Type B pancreatic cell (in vitro differentiated cells): ENCODE measurements around the gene SLC22A23. TPM values are rescaled to one million over a fixed set of nuclear protein-coding genes. Genes with fewer than 3 reads are reported as not detected.

ENCODE experiments used
- DNase-seq: peaks from one replicate; pipeline ENCODE4 v3.0.0; 2021; ENCODE audit warnings: mixed read lengths; ENCODE audit not compliant: unreplicated experiment; ENCODE audit errors: extremely low spot score
- H3K27ac Mint-ChIP-seq: 2 replicates; pipeline ENCODE4 v1.8.0; 2021; ENCODE audit warnings: mild to moderate bottlenecking, mixed read lengths
- H3K27me3 Mint-ChIP-seq: 2 replicates; pipeline ENCODE4 v1.8.0; 2021; ENCODE audit warnings: mixed read lengths
- H3K36me3 Mint-ChIP-seq: 2 replicates; pipeline ENCODE4 v1.8.0; 2021; ENCODE audit warnings: mixed read lengths
- H3K4me1 Mint-ChIP-seq: one replicate; pipeline ENCODE4 v1.8.0; 2021; ENCODE audit warnings: mixed read lengths; ENCODE audit not compliant: unreplicated experiment
- H3K4me3 Mint-ChIP-seq: 2 replicates; pipeline ENCODE4 v1.8.0; 2021; ENCODE audit warnings: mild to moderate bottlenecking, mixed read lengths
- H3K9me3 Mint-ChIP-seq: 2 replicates; pipeline ENCODE4 v1.8.0; 2021; ENCODE audit warnings: mixed read lengths
- total RNA-seq: library from RNA; stranded (reverse); gene quantifications from 2 replicates; pipeline ENCODE4 v1.2.1, GENCODE V29; 2021; ENCODE audit warnings: low replicate concordance
- TF ChIP-seq, protein P1 (sequence below): fragments of 200-600 bp; sonication (generic); conservative IDR thresholded peaks from 2 replicates; pipeline ENCODE4 v1.5.0; 2021; ENCODE audit warnings: antibody characterized with exemption, mild to moderate bottlenecking

SLC22A23 gene
- total RNA-seq, 1 donor from 2014 or later: 36.6 TPM

DNA sequence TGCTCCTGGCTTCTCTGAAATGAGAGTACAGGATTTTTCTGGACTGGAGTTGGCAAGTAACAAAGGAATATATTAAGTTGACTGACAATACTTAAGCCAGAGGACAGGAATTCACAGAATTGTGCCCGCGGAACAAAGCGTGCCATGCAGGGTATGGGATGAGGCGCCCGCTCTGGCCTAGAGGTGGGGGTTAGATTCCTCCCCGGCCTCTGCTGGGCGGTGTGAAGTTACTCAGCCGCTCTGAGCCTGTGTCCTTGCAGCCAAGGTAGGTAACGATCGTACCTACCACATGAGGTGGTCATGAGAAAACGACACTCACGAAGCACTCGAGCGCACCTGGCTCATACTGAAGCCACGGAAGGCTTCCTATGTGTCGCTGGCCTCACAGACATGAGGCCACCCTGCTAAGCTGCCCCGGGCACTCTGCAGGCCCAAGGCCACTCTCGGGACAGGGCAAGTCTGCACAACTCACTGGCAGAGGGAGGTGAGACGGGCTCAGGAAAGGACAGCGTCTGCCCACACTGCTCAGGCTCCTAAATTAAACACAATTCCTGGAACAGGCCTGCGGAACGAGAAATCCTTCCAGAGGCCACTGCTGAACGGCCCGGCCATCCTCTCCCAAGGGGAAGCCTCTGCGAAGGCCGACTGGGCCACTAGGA lies 127.3 kb downstream of the SLC22A23 start:
- peaks cover 6% of the 10 kb centered on the region for H3K36me3 Mint-ChIP-seq
- no peak overlapping the region for H3K4me3 Mint-ChIP-seq
- peak overlapping the region; percentile 18 for H3K27ac Mint-ChIP-seq
- TF ChIP-seq, protein P1, sequence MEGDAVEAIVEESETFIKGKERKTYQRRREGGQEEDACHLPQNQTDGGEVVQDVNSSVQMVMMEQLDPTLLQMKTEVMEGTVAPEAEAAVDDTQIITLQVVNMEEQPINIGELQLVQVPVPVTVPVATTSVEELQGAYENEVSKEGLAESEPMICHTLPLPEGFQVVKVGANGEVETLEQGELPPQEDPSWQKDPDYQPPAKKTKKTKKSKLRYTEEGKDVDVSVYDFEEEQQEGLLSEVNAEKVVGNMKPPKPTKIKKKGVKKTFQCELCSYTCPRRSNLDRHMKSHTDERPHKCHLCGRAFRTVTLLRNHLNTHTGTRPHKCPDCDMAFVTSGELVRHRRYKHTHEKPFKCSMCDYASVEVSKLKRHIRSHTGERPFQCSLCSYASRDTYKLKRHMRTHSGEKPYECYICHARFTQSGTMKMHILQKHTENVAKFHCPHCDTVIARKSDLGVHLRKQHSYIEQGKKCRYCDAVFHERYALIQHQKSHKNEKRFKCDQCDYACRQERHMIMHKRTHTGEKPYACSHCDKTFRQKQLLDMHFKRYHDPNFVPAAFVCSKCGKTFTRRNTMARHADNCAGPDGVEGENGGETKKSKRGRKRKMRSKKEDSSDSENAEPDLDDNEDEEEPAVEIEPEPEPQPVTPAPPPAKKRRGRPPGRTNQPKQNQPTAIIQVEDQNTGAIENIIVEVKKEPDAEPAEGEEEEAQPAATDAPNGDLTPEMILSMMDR: no peak
- H3K27me3 Mint-ChIP-seq: no peaks in the 10 kb centered on the region
- H3K9me3 Mint-ChIP-seq: no peaks in the 10 kb centered on the region
- peaks cover 51% of the 10 kb centered on the region for H3K4me1 Mint-ChIP-seq
- no peak for DNase-seq

DNA sequence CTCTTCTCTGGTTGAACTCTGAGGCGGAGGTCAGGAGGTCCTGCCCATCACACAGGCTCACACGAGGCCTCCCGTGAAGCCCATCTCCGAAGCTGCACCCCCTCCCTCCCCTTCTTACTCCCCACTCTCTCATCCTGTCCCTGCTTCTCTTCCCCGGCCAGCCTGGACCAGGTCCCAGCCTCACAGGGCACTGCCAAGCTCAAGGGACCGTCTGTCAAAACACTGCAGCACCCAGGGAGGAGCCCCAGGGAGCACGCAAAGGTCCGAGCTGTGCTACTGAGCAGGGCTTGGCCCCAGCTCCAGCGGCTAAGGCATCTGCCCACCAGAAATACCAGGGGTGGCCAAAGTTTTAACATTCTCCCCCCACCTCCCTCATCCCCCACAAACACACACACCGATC lies 128.1 kb downstream of the SLC22A23 start:
- peaks cover 55% of the 10 kb centered on the region for H3K4me1 Mint-ChIP-seq
- peaks cover 10% of the 10 kb centered on the region for H3K36me3 Mint-ChIP-seq
- no peaks in the 10 kb centered on the region for H3K9me3 Mint-ChIP-seq
- H3K4me3 Mint-ChIP-seq: no peak overlapping the region
- TF ChIP-seq, protein P1: no peak
- H3K27ac Mint-ChIP-seq: no peak overlapping the region
- no peak for DNase-seq
- no peaks in the 10 kb centered on the region for H3K27me3 Mint-ChIP-seq

DNA sequence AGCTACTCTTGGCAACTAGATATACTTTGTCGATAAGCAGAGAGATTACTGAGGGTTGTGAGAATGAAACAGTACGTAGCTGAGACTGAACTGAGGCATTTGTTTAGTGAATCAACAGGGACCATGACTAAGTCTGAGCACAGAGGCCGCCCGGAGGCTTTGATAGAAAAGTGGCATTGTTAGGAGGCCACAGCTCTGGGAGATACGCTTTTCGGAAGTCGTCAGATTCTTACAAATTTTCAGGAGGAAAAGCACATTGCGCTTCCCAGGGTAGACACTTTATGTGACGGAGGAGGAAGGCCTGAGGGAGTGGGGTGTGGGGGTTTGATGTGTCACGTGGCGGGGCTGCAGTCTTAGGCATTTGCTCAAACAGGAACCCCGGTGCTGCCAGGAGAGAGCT lies 128.7 kb downstream of the SLC22A23 start:
- peaks cover 55% of the 10 kb centered on the region for H3K4me1 Mint-ChIP-seq
- peak overlapping the region; percentile 9 for H3K27ac Mint-ChIP-seq
- H3K4me3 Mint-ChIP-seq: no peak overlapping the region
- TF ChIP-seq, protein P1: no peak
- no peak for DNase-seq
- no peaks in the 10 kb centered on the region for H3K27me3 Mint-ChIP-seq
- peaks cover 10% of the 10 kb centered on the region for H3K36me3 Mint-ChIP-seq
- no peaks in the 10 kb centered on the region for H3K9me3 Mint-ChIP-seq

DNA sequence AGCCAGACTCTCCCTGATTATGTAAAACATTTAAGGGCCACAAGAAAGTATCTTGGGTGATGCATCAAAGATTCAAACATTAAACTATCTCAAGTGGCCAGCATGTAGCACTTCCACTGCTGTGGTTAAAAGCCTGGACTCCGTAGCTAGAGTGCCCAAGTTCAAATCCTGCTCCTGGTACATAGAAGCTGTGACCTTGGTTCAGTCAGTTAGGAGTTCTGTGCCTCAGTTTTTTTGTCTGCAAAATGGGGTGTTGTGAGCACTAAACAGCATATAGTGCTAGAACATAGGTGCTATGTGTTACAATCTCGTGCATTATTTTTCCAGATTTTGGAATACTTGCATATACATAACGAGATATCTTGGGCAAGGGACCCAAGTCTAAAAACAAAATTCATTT lies 129.4 kb downstream of the SLC22A23 start:
- no peak for DNase-seq
- Mint-ChIP-seq H3K36me3 (peaks cover 15% of the 10 kb centered on the region), H3K4me1 (peaks cover 60% of the 10 kb centered on the region), H3K27me3 (no peaks in the 10 kb centered on the region), H3K27ac (no peak overlapping the region), H3K4me3 (no peak overlapping the region), H3K9me3 (no peaks in the 10 kb centered on the region)
- TF ChIP-seq, protein P1: no peak

DNA sequence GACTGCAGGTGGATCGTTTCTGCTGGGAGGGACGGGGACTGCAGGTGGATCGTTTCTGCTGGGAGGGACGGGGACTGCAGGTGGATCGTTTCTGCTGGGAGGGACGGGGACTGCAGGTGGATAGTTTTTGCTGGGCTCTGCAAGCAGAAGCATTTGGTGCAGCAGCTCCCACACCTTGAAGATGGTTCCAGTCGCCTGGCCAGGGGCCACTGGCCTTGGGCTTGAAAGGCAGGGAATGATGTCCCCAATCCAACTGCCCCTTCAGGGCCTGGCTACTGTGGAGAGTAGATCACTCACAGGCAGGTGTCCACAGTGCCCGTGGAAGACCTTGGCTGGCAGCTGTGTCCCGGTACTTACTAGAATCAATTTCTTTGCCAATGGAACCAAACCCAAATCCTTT lies 129.9 kb downstream of the SLC22A23 start:
- TF ChIP-seq, protein P1: no peak
- H3K36me3 Mint-ChIP-seq: peaks cover 15% of the 10 kb centered on the region
- no peak overlapping the region for H3K27ac Mint-ChIP-seq
- no peaks in the 10 kb centered on the region for H3K27me3 Mint-ChIP-seq
- H3K9me3 Mint-ChIP-seq: no peaks in the 10 kb centered on the region
- H3K4me1 Mint-ChIP-seq: peaks cover 58% of the 10 kb centered on the region
- H3K4me3 Mint-ChIP-seq: no peak overlapping the region
- no peak for DNase-seq
